ENCODE data around the gene EDARADD.

The EDARADD gene

GRCh38 chr1:236429715-236430274 is 35.7 kb downstream of the EDARADD start:
- Histone ChIP-seq H4K91ac (ENCODE audit: low read length) (no peak overlapping the region), H3K27ac (ENCODE audit: low read length, poor library complexity, severe bottlenecking) (no peak overlapping the region)

GRCh38 chr1:236433819-236434315 is 39.8 kb downstream of the EDARADD start:
- 98% methylated on average over 4 of the region's 6 CpGs for WGBS

More at GRCh38 chr1:236429715-236430274, 35.7 kb downstream of the EDARADD start:
- no peak overlapping the region for H3K4me3 ChIP-seq (ENCODE audit: insufficient read depth in 1 of 2, low read depth in 1 of 2, low read length in 2 of 2)
- no peaks in the 10 kb centered on the region for H3K9me3 ChIP-seq (ENCODE audit: control insufficient read depth, low read length)
- peaks cover 3% of the 10 kb centered on the region for H3K4me1 ChIP-seq (ENCODE audit: control insufficient read depth, insufficient read depth, low read depth, low read length)
- H2BK120ac ChIP-seq (ENCODE audit: low read depth, low read length) = no peak overlapping the region
- H3K18ac ChIP-seq (ENCODE audit: low read depth in 1 of 2, low read length in 2 of 2) = no peak overlapping the region
- no peak overlapping the region for H3K9ac ChIP-seq (ENCODE audit: low read length)
- H3K4ac ChIP-seq (ENCODE audit: low read depth in 1 of 2, low read length in 2 of 2) = no peak overlapping the region
- H3K4me2 ChIP-seq (ENCODE audit: low read length, poor library complexity, severe bottlenecking) = no peak overlapping the region
- no peaks in the 10 kb centered on the region for H3K36me3 ChIP-seq (ENCODE audit: control insufficient read depth in 1 of 2, insufficient read depth in 2 of 2, low read depth in 1 of 2, low read length in 2 of 2)
- no peak overlapping the region for H3K14ac ChIP-seq (ENCODE audit: low read length in 2 of 2)
- no peak overlapping the region for H2BK15ac ChIP-seq (ENCODE audit: low read depth, poor library complexity, severe bottlenecking)
- H2BK5ac ChIP-seq (ENCODE audit: low read depth, low read length, poor library complexity, severe bottlenecking) = no peak overlapping the region
- H2AFZ ChIP-seq (ENCODE audit: low read depth, low read length) = no peak overlapping the region
- H3K23ac ChIP-seq (ENCODE audit: low read length in 2 of 2) = no peak overlapping the region
- DNase-seq = no peak
- no peaks in the 10 kb centered on the region for H3K27me3 ChIP-seq (ENCODE audit: control insufficient read depth in 1 of 2, insufficient read depth in 1 of 2, low read length in 2 of 2)
- no peak overlapping the region for H2AK5ac ChIP-seq (ENCODE audit: low read length, severe bottlenecking)
- no peaks in the 10 kb centered on the region for H3K79me1 ChIP-seq (replicated peaks; ENCODE audit: low read length, poor library complexity, severe bottlenecking)
- H4K8ac ChIP-seq (ENCODE audit: low read length) = no peak overlapping the region
- H2BK12ac ChIP-seq (ENCODE audit: low read length in 2 of 2) = no peak overlapping the region

GRCh38 chr1:236438614-236439013 is 44.5 kb downstream of the EDARADD start:
- Histone ChIP-seq H3K9me3 (ENCODE audit: control insufficient read depth, low read length) (no peaks in the 10 kb centered on the region), H2BK12ac (ENCODE audit: low read length in 2 of 2) (no peak overlapping the region), H3K4me3 (ENCODE audit: insufficient read depth in 1 of 2, low read depth in 1 of 2, low read length in 2 of 2) (no peak overlapping the region), H3K36me3 (ENCODE audit: control insufficient read depth in 1 of 2, insufficient read depth in 2 of 2, low read depth in 1 of 2, low read length in 2 of 2) (no peaks in the 10 kb centered on the region), H2BK15ac (ENCODE audit: low read depth, poor library complexity, severe bottlenecking) (no peak overlapping the region), H4K91ac (ENCODE audit: low read length) (no peak overlapping the region), H3K9ac (ENCODE audit: low read length) (no peak overlapping the region), H4K8ac (ENCODE audit: low read length) (no peak overlapping the region), H2BK120ac (ENCODE audit: low read depth, low read length) (no peak overlapping the region), H3K79me1 (replicated peaks; ENCODE audit: low read length, poor library complexity, severe bottlenecking) (no peaks in the 10 kb centered on the region), H3K14ac (ENCODE audit: low read length in 2 of 2) (no peak overlapping the region), H2AFZ (ENCODE audit: low read depth, low read length) (no peak overlapping the region), H3K27ac (ENCODE audit: low read length, poor library complexity, severe bottlenecking) (no peak overlapping the region), H3K27me3 (ENCODE audit: control insufficient read depth in 1 of 2, insufficient read depth in 1 of 2, low read length in 2 of 2) (no peaks in the 10 kb centered on the region), H3K4me1 (ENCODE audit: control insufficient read depth, insufficient read depth, low read depth, low read length) (no peaks in the 10 kb centered on the region), H3K4ac (ENCODE audit: low read depth in 1 of 2, low read length in 2 of 2) (no peak overlapping the region), H3K18ac (ENCODE audit: low read depth in 1 of 2, low read length in 2 of 2) (no peak overlapping the region), H2AK5ac (ENCODE audit: low read length, severe bottlenecking) (no peak overlapping the region), H3K23ac (ENCODE audit: low read length in 2 of 2) (no peak overlapping the region), H2BK5ac (ENCODE audit: low read depth, low read length, poor library complexity, severe bottlenecking) (no peak overlapping the region), H3K4me2 (ENCODE audit: low read length, poor library complexity, severe bottlenecking) (no peak overlapping the region)
- 95% methylated on average over 9 of the region's 9 CpGs for WGBS
- no peak for DNase-seq

More at GRCh38 chr1:236433819-236434315, 39.8 kb downstream of the EDARADD start:
- H3K23ac ChIP-seq (ENCODE audit: low read length in 2 of 2) = no peak overlapping the region
- H3K36me3 ChIP-seq (ENCODE audit: control insufficient read depth in 1 of 2, insufficient read depth in 2 of 2, low read depth in 1 of 2, low read length in 2 of 2) = no peaks in the 10 kb centered on the region
- no peak overlapping the region for H2BK5ac ChIP-seq (ENCODE audit: low read depth, low read length, poor library complexity, severe bottlenecking)
- H3K4me1 ChIP-seq (ENCODE audit: control insufficient read depth, insufficient read depth, low read depth, low read length) = no peaks in the 10 kb centered on the region
- no peak overlapping the region for H3K9ac ChIP-seq (ENCODE audit: low read length)
- no peak overlapping the region for H2BK120ac ChIP-seq (ENCODE audit: low read depth, low read length)
- no peak overlapping the region for H2AK5ac ChIP-seq (ENCODE audit: low read length, severe bottlenecking)
- no peak for DNase-seq
- H3K4me3 ChIP-seq (ENCODE audit: insufficient read depth in 1 of 2, low read depth in 1 of 2, low read length in 2 of 2) = no peak overlapping the region
- no peak overlapping the region for H3K4me2 ChIP-seq (ENCODE audit: low read length, poor library complexity, severe bottlenecking)
- H2BK15ac ChIP-seq (ENCODE audit: low read depth, poor library complexity, severe bottlenecking) = no peak overlapping the region
- no peak overlapping the region for H2AFZ ChIP-seq (ENCODE audit: low read depth, low read length)
- no peak overlapping the region for H3K4ac ChIP-seq (ENCODE audit: low read depth in 1 of 2, low read length in 2 of 2)
- H3K79me1 ChIP-seq (replicated peaks; ENCODE audit: low read length, poor library complexity, severe bottlenecking) = no peaks in the 10 kb centered on the region
- H4K8ac ChIP-seq (ENCODE audit: low read length) = no peak overlapping the region
- H3K18ac ChIP-seq (ENCODE audit: low read depth in 1 of 2, low read length in 2 of 2) = no peak overlapping the region
- peak overlapping the region in 1 of 2 experiments; percentile 74 for H3K14ac ChIP-seq (ENCODE audit: low read length in 2 of 2)
- H2BK12ac ChIP-seq (ENCODE audit: low read length in 2 of 2) = no peak overlapping the region
- H3K9me3 ChIP-seq (ENCODE audit: control insufficient read depth, low read length) = no peaks in the 10 kb centered on the region
- no peak overlapping the region for H3K27ac ChIP-seq (ENCODE audit: low read length, poor library complexity, severe bottlenecking)
- H3K27me3 ChIP-seq (ENCODE audit: control insufficient read depth in 1 of 2, insufficient read depth in 1 of 2, low read length in 2 of 2) = no peaks in the 10 kb centered on the region
- H4K91ac ChIP-seq (ENCODE audit: low read length) = no peak overlapping the region

GRCh38 chr1:236440373-236440772 is 46.3 kb downstream of the EDARADD start:
- Histone ChIP-seq H3K4me1 (ENCODE audit: control insufficient read depth, insufficient read depth, low read depth, low read length) (no peaks in the 10 kb centered on the region), H3K4me3 (ENCODE audit: insufficient read depth in 1 of 2, low read depth in 1 of 2, low read length in 2 of 2) (no peak overlapping the region), H4K8ac (ENCODE audit: low read length) (no peak overlapping the region), H2BK120ac (ENCODE audit: low read depth, low read length) (no peak overlapping the region), H3K18ac (ENCODE audit: low read depth in 1 of 2, low read length in 2 of 2) (no peak overlapping the region), H3K9ac (ENCODE audit: low read length) (no peak overlapping the region), H2BK5ac (ENCODE audit: low read depth, low read length, poor library complexity, severe bottlenecking) (no peak overlapping the region), H4K91ac (ENCODE audit: low read length) (no peak overlapping the region), H2BK12ac (ENCODE audit: low read length in 2 of 2) (no peak overlapping the region), H3K14ac (ENCODE audit: low read length in 2 of 2) (no peak overlapping the region), H3K27me3 (ENCODE audit: control insufficient read depth in 1 of 2, insufficient read depth in 1 of 2, low read length in 2 of 2) (no peaks in the 10 kb centered on the region), H3K4ac (ENCODE audit: low read depth in 1 of 2, low read length in 2 of 2) (no peak overlapping the region), H3K79me1 (replicated peaks; ENCODE audit: low read length, poor library complexity, severe bottlenecking) (no peaks in the 10 kb centered on the region), H3K27ac (ENCODE audit: low read length, poor library complexity, severe bottlenecking) (no peak overlapping the region), H3K9me3 (ENCODE audit: control insufficient read depth, low read length) (no peaks in the 10 kb centered on the region), H2AFZ (ENCODE audit: low read depth, low read length) (no peak overlapping the region), H3K4me2 (ENCODE audit: low read length, poor library complexity, severe bottlenecking) (no peak overlapping the region), H3K23ac (ENCODE audit: low read length in 2 of 2) (no peak overlapping the region), H2AK5ac (ENCODE audit: low read length, severe bottlenecking) (no peak overlapping the region), H3K36me3 (ENCODE audit: control insufficient read depth in 1 of 2, insufficient read depth in 2 of 2, low read depth in 1 of 2, low read length in 2 of 2) (no peaks in the 10 kb centered on the region), H2BK15ac (ENCODE audit: low read depth, poor library complexity, severe bottlenecking) (no peak overlapping the region)
- DNase-seq = no peak
- 74% methylated on average over 2 of the region's 2 CpGs for WGBS
